C4-2B (cell line): ENCODE measurements around the gene CDX1.

ENCODE experiments used
- H3K27ac ChIP-seq: fragments of 450-650 bp; 2 replicates; pipeline ENCODE4 v1.5.1; 2017
- CTCF ChIP-seq: fragments of 450-650 bp; conservative IDR thresholded peaks from 2 replicates; pipeline ENCODE4 v1.5.1; 2017; ENCODE audit warnings: mild to moderate bottlenecking
- ZFX ChIP-seq: fragments of 450-650 bp; IDR thresholded peaks from 2 replicates; pipeline ENCODE4 v1.6.1; 2017

Gene CDX1

GRCh38 chr5:150175536-150175935 is 9.0 kb downstream of the CDX1 start:
- TF ChIP-seq CTCF (no peak; the same call in 1 of the 2 replicates), ZFX (no peak)

DNA sequence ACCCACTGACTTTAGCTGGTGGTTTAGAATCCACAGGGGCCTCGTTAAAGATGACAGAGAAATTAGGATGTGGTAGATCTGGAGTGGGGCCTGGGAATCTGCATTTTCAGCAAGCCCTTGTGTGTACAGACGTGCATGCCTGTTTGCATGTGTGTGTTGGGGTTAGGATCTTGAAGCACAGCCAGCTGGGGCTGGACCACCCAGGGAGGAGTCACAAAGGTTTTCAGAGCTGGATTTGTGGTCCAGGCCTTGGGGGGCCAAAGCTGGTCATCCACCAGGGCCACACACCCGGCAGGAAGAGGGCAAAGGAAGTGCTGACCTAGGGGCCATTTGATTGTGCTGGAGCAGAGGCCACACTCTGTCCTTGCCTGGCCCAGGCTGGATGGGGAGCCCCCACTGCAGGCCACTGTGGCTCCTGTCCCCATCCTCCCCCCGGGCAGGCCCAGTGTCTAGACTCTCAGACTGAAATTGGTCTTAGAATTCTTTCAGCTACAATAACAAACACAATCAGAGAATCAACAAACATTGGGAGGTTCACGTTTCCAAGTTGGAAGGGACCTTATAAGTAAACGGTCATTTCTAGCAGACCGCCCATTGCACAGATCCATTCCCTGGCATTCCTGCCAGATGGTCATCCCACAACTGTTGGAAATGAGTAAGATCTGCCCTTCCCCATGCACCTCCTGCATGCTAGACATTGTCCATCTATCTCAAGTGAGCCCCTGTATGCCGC is 10.3 kb downstream of the CDX1 start:
- no peak for TF ChIP-seq ZFX
- no peak for TF ChIP-seq CTCF
- no peak overlapping the region for H3K27ac ChIP-seq

More at GRCh38 chr5:150175536-150175935, 9.0 kb downstream of the CDX1 start:
- H3K27ac ChIP-seq = no peak overlapping the region

DNA sequence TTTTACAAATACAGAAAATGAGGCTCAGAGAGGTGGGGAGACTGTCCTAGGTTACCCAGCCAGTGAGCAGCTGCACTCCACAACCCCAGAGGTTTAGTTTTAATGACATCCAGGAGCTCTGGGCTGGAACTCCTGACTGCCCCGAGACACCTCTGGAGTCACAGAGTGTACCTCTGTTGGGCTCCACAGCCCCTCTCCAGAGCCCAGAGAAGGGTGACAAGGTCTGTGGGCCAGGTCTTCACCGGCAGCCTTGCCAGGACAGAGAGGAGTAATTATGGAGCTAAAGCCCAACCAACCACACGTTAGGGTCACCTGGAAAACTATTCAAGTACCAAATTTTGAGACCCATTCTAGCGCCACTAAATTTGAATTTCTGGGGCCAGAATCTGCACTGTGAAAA is 11.1 kb downstream of the CDX1 start:
- TF ChIP-seq ZFX (no peak), CTCF (no peak)
- no peak overlapping the region for H3K27ac ChIP-seq

DNA sequence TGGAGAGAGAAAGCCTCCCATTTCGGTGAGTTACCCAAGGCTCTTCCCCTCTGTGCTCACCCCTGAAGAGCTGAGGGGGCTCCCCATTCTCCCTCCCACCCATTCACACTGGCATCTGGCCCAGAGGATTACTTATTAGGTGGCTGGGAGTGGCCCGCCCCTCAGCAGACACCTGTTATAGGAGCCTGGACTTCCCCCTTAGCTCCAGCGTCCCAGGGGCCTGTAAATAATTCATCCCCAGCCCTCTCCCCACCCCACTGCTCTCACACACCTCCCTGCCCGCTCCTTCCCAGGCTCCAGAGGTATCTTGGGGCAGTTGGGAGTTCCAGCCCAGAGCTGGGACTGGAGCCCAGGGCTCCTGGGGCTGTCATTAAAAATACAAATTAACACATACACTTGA is 11.7 kb downstream of the CDX1 start:
- TF ChIP-seq CTCF = no peak
- TF ChIP-seq ZFX = no peak
- no peak overlapping the region for H3K27ac ChIP-seq

GRCh38 chr5:150179019-150179620 is 12.5 kb downstream of the CDX1 start:
- no peak overlapping the region for H3K27ac ChIP-seq
- TF ChIP-seq CTCF = no peak
- TF ChIP-seq ZFX = no peak

GRCh38 chr5:150180241-150181026 is 13.9 kb downstream of the CDX1 start:
- no peak overlapping the region for H3K27ac ChIP-seq
- TF ChIP-seq CTCF (no peak), ZFX (no peak)

DNA sequence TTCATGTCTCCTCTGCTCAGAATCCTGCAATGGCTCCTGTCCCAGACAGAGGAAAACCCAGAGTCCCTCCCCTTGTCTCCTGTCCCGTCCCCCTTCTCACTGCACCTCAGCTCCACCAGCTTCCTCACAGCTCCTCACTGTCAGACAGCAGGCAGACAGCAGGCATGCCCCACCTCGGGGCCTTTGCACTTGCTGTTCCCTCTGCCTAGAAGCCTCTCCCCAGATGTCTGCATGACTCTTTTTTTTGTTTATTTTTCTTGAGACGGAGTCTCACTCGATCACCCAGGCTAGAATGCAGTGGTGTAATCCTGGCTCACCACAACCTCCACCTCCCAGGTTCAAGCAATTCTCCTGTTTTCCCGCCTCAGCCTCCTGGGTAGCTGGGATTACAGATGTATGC is 14.4 kb downstream of the CDX1 start:
- H3K27ac ChIP-seq = no peak overlapping the region
- TF ChIP-seq CTCF = no peak
- TF ChIP-seq ZFX = no peak
